Stimulated activated CD4-positive, alpha-beta T cell treated with anti-CD3 and anti-CD28 coated beads, Interleukin-1b, Interleukin-23, amount 100 ng/mL, for 4 hours (primary cell): ENCODE data around the gene CYP20A1.
"Not testable (repeated sequence)": the region's sequence is repeated elsewhere in the genome, so short reads cannot be mapped to it uniquely, and the experiment has no call there.

Experiments
- DNase-seq, 2 donors: peaks; one replicate each; pipeline ENCODE4 v3.0.0-alpha.2; 2020; ENCODE audit warnings: low read depth in 2 of 2

Gene CYP20A1, protein sequence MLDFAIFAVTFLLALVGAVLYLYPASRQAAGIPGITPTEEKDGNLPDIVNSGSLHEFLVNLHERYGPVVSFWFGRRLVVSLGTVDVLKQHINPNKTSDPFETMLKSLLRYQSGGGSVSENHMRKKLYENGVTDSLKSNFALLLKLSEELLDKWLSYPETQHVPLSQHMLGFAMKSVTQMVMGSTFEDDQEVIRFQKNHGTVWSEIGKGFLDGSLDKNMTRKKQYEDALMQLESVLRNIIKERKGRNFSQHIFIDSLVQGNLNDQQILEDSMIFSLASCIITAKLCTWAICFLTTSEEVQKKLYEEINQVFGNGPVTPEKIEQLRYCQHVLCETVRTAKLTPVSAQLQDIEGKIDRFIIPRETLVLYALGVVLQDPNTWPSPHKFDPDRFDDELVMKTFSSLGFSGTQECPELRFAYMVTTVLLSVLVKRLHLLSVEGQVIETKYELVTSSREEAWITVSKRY

GRCh38 chr2:203238704-203239526 lies at the start of gene CYP20A1:
TSS of gene CYP20A1 (plus strand) at chr2:203239018. CDS start at chr2:203239063, 45 bp downstream.
- peak; percentile 93 to 96 for DNase-seq

DNA sequence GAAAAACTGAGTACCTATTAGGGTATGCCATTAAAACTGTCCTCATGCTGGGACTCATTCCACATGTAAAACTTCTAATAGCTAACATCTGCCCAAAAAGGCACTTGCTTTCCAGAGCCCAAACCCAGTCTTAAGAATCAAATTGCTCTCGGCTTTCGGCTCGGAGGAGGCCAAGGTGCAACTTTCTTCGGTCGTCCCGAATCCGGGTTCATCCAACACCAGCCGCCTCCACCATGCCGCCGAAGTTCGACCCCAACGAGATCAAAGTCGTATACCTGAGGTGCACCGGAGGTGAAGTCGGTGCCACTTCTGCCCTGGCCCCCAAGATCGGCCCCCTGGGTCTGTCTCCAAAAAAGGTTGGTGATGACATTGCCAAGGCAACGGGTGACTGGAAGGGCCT lies 48.3 kb upstream of the CYP20A1 start:
- DNase-seq: not testable (repeated sequence)

DNA sequence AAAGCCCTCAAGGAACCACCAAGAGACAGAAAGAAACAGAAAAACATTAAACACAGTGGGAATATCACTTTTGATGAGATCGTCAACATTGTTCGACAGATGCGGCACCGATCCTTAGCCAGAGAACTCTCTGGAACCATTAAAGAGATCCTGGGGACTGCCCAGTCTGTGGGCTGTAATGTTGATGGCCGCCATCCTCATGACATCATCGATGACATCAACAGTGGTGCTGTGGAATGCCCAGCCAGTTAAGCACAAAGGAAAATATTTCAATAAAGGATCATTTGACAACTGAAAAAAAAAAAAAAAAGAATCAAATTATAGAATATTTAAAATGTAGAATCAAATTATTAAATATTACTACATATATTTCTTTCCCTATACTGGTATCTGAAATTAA lies 47.8 kb upstream of the CYP20A1 start:
- DNase-seq: not testable (repeated sequence)

- no peak for DNase-seq
These were observed 46.9 kb upstream of the CYP20A1 start for GRCh38 chr2:203191961-203192360.

DNA sequence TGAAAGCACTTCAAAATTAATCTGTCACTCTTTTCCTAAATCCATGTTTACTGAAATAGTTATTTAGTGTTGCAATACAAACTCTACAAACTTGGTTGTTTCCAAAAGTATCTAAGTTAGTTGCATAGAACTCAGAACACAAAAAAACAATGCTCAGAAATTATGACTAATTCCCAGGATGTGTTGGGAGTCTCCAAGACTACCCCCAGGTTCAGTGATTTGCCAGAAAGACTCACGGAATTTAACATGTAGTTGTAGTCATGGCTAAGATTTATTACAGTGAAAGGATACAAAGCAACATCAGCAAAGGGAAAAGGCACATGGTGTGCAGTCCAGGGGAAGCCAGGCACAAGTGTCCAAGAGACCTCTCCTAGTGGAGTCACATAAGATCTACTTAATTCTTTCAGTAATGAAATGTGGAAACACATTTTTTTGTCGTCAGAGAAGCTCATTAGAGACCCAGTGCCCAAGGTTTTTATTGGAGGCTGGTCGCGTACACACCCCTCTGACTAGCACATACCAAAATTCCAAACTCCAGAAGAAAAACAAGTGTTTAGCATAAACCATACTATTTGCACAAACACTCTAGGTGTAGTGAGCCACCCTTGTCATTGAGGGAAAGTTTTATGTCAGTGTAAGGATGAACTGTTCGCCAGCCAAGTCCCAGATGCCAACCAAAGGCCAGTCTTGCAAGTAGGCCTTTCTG lies 43.3 kb upstream of the CYP20A1 start:
- no peak for DNase-seq

- no peak for DNase-seq
These were observed 38.0 kb upstream of the CYP20A1 start for GRCh38 chr2:203200866-203201265.

GRCh38 chr2:203201426-203201825 lies 37.4 kb upstream of the CYP20A1 start:
- DNase-seq: no peak

GRCh38 chr2:203209538-203209937 lies 29.3 kb upstream of the CYP20A1 start:
- no peak for DNase-seq

DNA sequence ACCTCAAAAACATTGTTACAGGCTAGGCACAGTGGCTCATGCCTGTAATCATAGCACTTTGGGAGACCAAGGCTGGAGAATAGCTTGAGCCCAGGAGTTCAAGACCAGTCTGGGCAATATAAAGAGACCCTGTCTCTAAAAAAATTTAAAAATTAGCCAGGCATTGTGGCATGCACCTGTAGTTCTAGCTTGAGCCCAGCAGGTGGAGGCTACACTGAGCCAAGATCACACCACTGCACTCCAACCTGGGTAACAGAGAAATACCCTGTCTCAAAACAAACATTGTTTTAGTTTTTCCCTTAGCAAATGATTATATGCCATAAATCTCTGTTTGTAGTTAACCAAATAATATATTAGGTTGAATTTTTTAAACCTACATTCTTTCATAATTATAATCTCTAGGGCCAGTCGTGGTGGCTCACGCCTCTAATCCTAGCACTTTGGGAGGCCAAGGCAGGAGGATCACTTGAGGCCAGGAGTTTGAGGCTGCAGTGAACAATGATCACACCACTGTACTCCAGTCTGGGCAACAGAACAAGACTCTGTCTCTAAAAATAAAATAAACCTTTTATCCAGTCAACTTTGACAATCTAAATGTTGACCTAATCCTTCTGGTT lies 13.3 kb upstream of the CYP20A1 start:
- peak in 1 of 2 donors; percentile 23 for DNase-seq

DNA sequence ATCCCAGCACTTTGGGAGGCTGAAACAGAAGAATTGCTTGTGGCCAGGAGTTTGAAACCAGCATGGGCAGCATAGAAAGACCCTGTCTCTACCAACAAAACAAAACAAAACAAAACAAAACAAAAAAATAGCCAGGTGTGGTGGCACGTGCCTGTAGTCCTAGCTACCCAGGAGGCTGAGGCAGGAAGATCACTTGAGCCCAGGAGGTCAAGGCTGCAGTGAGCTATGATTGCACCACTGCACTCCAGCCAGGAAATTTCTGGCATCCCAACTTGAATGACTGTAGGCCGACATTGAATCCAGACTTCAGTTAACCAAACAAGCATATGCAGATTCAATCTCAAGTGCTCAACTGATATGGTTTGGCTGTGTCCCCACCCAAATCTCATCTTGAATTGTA lies 9.1 kb upstream of the CYP20A1 start:
- not testable (repeated sequence) for DNase-seq

GRCh38 chr2:203237346-203238238 lies 1.2 kb upstream of the CYP20A1 start:
- DNase-seq: no peak

GRCh38 chr2:203238292-203238703 lies 520 bp upstream of the CYP20A1 start:
- DNase-seq: no peak

- no peak for DNase-seq
These were observed 1.7 kb downstream of the CYP20A1 start for GRCh38 chr2:203240491-203240890.

DNA sequence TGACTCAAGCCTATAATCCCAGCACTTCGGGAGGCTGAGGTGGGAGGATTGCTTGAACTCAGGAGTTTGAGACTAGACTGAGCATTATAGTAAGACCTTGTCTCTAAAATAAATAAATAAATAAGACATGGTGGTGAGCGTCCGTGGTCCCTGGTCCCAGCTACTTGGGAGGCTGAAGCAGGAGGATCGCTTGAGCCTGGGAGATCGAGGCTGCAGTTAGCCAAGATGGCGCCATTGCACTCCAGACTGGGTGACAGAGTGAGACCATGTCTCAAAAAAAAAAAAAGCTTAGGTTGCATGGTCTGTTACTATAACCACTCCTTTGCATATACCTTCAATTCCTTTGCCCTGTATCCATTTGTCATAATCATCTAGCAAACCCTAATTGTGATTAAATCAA lies 3.7 kb downstream of the CYP20A1 start:
- DNase-seq: no peak

GRCh38 chr2:203246646-203247045 lies 7.8 kb downstream of the CYP20A1 start:
- no peak for DNase-seq

DNA sequence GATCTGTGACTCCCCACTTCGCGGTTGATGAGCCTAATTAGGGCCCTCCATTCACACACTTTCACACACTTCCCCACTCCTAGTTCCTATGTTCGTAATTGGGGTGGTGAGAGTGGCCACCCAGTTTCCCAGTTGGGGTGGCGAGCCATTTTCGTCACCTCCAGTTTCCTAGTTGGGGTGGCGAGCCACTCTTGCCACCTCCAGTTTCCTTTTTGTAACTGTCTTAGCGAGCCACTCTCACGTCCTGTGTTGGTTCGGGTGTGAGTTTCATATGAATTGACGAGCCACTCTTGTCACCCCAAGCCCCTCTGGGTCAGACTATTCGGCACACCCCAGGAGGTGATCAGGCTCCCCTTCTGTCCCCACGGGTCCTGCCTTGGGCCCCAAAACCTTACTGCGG lies 14.0 kb downstream of the CYP20A1 start:
- no peak for DNase-seq

DNA sequence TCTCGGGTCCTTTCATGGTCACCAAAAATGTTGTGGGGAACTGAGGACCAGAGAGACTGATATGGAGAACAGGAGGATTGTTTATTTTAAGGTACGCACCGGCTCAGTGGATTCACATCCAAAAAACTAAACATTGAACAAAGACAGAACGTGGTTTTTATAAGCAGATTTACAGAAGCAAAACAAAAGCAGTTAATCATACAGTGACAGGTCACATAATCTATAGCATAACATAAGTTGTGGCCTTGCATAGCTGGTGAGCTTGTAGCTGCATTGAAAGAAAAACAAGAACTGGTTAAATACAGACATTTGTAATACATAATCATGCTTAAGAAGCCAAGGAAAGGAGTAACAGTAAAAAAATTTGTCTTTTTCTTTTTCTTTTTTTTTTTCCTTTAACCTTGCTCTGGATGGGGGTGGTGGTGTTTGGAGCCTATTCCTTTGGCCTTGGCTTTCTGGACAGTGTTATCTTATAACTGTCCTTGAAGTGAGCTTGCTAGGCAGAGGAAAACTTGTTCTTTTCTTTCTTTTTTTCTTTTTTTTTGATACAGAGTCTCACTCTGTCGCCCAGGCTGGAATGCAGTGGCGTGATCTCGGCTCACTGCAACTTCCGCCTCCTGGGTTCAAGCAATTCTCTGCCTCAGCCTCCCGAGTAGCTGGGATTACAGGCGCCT lies 14.7 kb downstream of the CYP20A1 start:
- not testable (repeated sequence) for DNase-seq

- DNase-seq: no peak
These were observed 22.7 kb downstream of the CYP20A1 start for GRCh38 chr2:203261326-203262159.

GRCh38 chr2:203279288-203279687 lies 40.5 kb downstream of the CYP20A1 start:
- DNase-seq: no peak
